LHCN-M2 (cell line): ENCODE results near the gene IRS1. TPM values are rescaled to one million over a fixed set of nuclear protein-coding genes. Genes with fewer than 3 reads are reported as not detected.
A peak's percentile ranks its signal among the peaks of the same experiment; 100 is the strongest.

Experiments used
- DNase-seq: peaks from one replicate; pipeline ENCODE4 v3.0.0-alpha.2; 2012; ENCODE audit warnings: low read depth
- total RNA-seq: library from RNA; depleted of rRNA; stranded (reverse); fragments of >200 nt; gene quantifications from 2 replicates; pipeline ENCODE4 v1.2.3, GENCODE V29; 2014

IRS1 gene
- total RNA-seq, 1 experiment from 2014 or later, result 28.5 TPM

GRCh38 chr2:226790431-226790830 lies 9.2 kb downstream of the IRS1 start:
- no peak for DNase-seq

GRCh38 chr2:226790011-226790410 lies 9.6 kb downstream of the IRS1 start:
- no peak for DNase-seq

GRCh38 chr2:226788881-226789490 lies 10.6 kb downstream of the IRS1 start:
- DNase-seq, result peak; percentile 29

GRCh38 chr2:226788064-226788463 lies 11.6 kb downstream of the IRS1 start:
- peak; percentile 32 for DNase-seq

GRCh38 chr2:226783885-226784284 lies 15.7 kb downstream of the IRS1 start:
- DNase-seq, result no peak

GRCh38 chr2:226782092-226782713 lies 17.4 kb downstream of the IRS1 start:
- DNase-seq, result no peak

- DNase-seq, result no peak
Observed at GRCh38 chr2:226780431-226780830, 19.2 kb downstream of the IRS1 start.

GRCh38 chr2:226777611-226778010 lies 22.0 kb downstream of the IRS1 start:
- DNase-seq, result no peak

GRCh38 chr2:226776104-226776503 lies 23.5 kb downstream of the IRS1 start:
- DNase-seq, result no peak

GRCh38 chr2:226775032-226775509 lies 24.5 kb downstream of the IRS1 start:
- no peak for DNase-seq

GRCh38 chr2:226773291-226773690 lies 26.3 kb downstream of the IRS1 start:
- DNase-seq, result no peak

GRCh38 chr2:226772389-226773179 lies 27.0 kb downstream of the IRS1 start:
- peak; percentile 66 for DNase-seq

- no peak for DNase-seq
Observed at GRCh38 chr2:226771067-226771466, 28.6 kb downstream of the IRS1 start.

- DNase-seq, result no peak
Observed at GRCh38 chr2:226767056-226767813, 32.4 kb downstream of the IRS1 start.

GRCh38 chr2:226766352-226767055 lies 33.1 kb downstream of the IRS1 start:
- no peak for DNase-seq

GRCh38 chr2:226763320-226763719 lies 36.3 kb downstream of the IRS1 start:
- DNase-seq, result peak; percentile 55

- DNase-seq, result no peak
Observed at GRCh38 chr2:226761195-226761583, 38.4 kb downstream of the IRS1 start.

- DNase-seq, result peak; percentile 94
Observed at GRCh38 chr2:226760412-226761194, 39.0 kb downstream of the IRS1 start.

- no peak for DNase-seq
Observed at GRCh38 chr2:226759768-226760167, 39.9 kb downstream of the IRS1 start.

- DNase-seq, result peak; percentile 89
Observed at GRCh38 chr2:226758921-226759640, 40.5 kb downstream of the IRS1 start.
